ENCODE results near the gene GATAD2A.

- no peak for TF ChIP-seq NR2F1 (conservative IDR thresholded peaks at IDR 0.05)
- TF ChIP-seq, protein P1, sequence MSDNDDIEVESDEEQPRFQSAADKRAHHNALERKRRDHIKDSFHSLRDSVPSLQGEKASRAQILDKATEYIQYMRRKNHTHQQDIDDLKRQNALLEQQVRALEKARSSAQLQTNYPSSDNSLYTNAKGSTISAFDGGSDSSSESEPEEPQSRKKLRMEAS (IDR thresholded peaks at IDR 0.05; ENCODE audit: low read depth, low read length): no peak
- TF ChIP-seq, protein P2, sequence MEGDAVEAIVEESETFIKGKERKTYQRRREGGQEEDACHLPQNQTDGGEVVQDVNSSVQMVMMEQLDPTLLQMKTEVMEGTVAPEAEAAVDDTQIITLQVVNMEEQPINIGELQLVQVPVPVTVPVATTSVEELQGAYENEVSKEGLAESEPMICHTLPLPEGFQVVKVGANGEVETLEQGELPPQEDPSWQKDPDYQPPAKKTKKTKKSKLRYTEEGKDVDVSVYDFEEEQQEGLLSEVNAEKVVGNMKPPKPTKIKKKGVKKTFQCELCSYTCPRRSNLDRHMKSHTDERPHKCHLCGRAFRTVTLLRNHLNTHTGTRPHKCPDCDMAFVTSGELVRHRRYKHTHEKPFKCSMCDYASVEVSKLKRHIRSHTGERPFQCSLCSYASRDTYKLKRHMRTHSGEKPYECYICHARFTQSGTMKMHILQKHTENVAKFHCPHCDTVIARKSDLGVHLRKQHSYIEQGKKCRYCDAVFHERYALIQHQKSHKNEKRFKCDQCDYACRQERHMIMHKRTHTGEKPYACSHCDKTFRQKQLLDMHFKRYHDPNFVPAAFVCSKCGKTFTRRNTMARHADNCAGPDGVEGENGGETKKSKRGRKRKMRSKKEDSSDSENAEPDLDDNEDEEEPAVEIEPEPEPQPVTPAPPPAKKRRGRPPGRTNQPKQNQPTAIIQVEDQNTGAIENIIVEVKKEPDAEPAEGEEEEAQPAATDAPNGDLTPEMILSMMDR (IDR thresholded peaks at IDR 0.05 in 2 of 3, conservative IDR thresholded peaks at IDR 0.05 in 1 of 3; ENCODE audit: control insufficient read depth in 2 of 3, extremely low read depth in 1 of 3, insufficient read depth in 1 of 3, low read depth in 3 of 3, low read length in 3 of 3): no peak
- TF ChIP-seq NBN (IDR thresholded peaks at IDR 0.05): no peak
- TF ChIP-seq EGR1 (IDR thresholded peaks at IDR 0.05; ENCODE audit: borderline replicate concordance in 1 of 2, low read depth in 2 of 2, low read length in 2 of 2): no peak
- no peak for TF ChIP-seq MEF2A (IDR thresholded peaks at IDR 0.05; ENCODE audit: insufficient read depth, low read depth, low read length)
- no peak for TF ChIP-seq CBX5 (IDR thresholded peaks at IDR 0.05; ENCODE audit: low read depth)
- TF ChIP-seq POLR2A (IDR thresholded peaks at IDR 0.05; ENCODE audit: low read depth, low read length): no peak
- TF ChIP-seq MYC (IDR thresholded peaks at IDR 0.05; ENCODE audit: insufficient read depth, insufficient read length, insufficient replicate concordance, low read length, severe bottlenecking): no peak
- no peak for TF ChIP-seq POLR2AphosphoS5 (IDR thresholded peaks at IDR 0.05; ENCODE audit: low read length)
- TF ChIP-seq EZH2 (IDR thresholded peaks at IDR 0.05; ENCODE audit: borderline replicate concordance, control insufficient read depth, low read depth, low read length): no peak
- no peak for TF ChIP-seq SIX5 (IDR thresholded peaks at IDR 0.05; ENCODE audit: low read depth, low read length, severe bottlenecking)
- TF ChIP-seq ZBTB33 (IDR thresholded peaks at IDR 0.05): no peak
Measured at GRCh38 chr19:19403373-19403901, 2.0 kb upstream of the GATAD2A start.

All from GM12878 (cell line).